C4-2B (cell line): ENCODE measurements around the gene BMERB1.
"Not testable (repeated sequence)": the region's sequence is repeated elsewhere in the genome, so short reads cannot be mapped to it uniquely, and the experiment has no call there.

Source experiments
- CTCF ChIP-seq: fragments of 450-650 bp; conservative IDR thresholded peaks from 2 replicates; pipeline ENCODE4 v1.5.1; 2017; ENCODE audit warnings: mild to moderate bottlenecking
- ZFX ChIP-seq: fragments of 450-650 bp; IDR thresholded peaks from 2 replicates; pipeline ENCODE4 v1.6.1; 2017

GRCh38 chr16:15607221-15607699 is 172.9 kb downstream of the BMERB1 start:
- not testable (repeated sequence) for TF ChIP-seq CTCF, ZFX
